Erythroblast (primary cell): Measurements from ENCODE around the gene CTNNA3.

Source experiments
- GATA1 ChIP-seq: IDR thresholded peaks from 2 replicates; pipeline ENCODE4 v1.6.1; 2011; ENCODE audit warnings: low read depth, mild to moderate bottlenecking, control low read depth, low read length, moderate library complexity
- POLR2A ChIP-seq: IDR thresholded peaks from 2 replicates; pipeline ENCODE4 v1.6.1; 2011; ENCODE audit warnings: mild to moderate bottlenecking, low read length

DNA sequence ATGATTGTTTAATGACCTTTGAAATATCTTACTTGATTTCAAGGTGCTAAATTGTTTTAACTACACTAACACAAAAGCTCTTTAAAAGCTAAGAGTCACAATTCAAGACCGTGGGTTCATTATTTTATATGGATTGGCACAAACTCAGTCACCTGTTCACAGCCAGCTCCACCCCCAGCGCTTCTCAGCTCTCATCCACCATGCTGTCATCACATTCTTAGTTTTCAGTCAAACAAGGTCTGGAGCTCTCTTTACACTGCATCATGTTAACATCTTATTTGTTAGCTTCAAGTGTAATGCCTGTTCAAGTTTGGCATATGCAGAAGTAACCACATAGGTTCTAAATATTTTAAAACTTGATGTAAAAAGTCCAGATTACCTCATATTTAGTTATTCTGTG is 951.1 kb downstream of the CTNNA3 start:
- TF ChIP-seq POLR2A, result no peak
- TF ChIP-seq GATA1, result no peak
